Stimulated activated CD8-positive, alpha-beta memory T cell treated with anti-CD3 and anti-CD28 coated beads, Interleukin-12 subunit alpha, Interleukin-12 subunit beta, amount 100 ng/mL, for 4 hours (primary cell): ENCODE data around the gene LHFPL3.
"Not testable (repeated sequence)": the region's sequence is repeated elsewhere in the genome, so short reads cannot be mapped to it uniquely, and the experiment has no call there.

ENCODE experiments used
- DNase-seq: peaks from one replicate; pipeline ENCODE4 v3.0.0-alpha.2; 2020; ENCODE audit warnings: low read depth

The LHFPL3 gene

GRCh38 chr7:104898434-104898833 lies 570.0 kb downstream of the LHFPL3 start:
- no peak for DNase-seq

GRCh38 chr7:104900525-104901239 lies 572.3 kb downstream of the LHFPL3 start:
- DNase-seq, result no peak

GRCh38 chr7:104901240-104901619 lies 572.8 kb downstream of the LHFPL3 start:
- DNase-seq, result no peak

- no peak for DNase-seq
Measured at GRCh38 chr7:104902183-104902582, 573.8 kb downstream of the LHFPL3 start.

GRCh38 chr7:104903044-104903443 lies 574.6 kb downstream of the LHFPL3 start:
- DNase-seq, result no peak

- no peak for DNase-seq
Measured at GRCh38 chr7:104903846-104904245, 575.4 kb downstream of the LHFPL3 start.

GRCh38 chr7:104906032-104906431 lies 577.6 kb downstream of the LHFPL3 start:
- no peak for DNase-seq

GRCh38 chr7:104906556-104906955 lies 578.2 kb downstream of the LHFPL3 start:
- no peak for DNase-seq

GRCh38 chr7:104908636-104909035 lies 580.2 kb downstream of the LHFPL3 start:
- DNase-seq, result no peak

- no peak for DNase-seq
Measured at GRCh38 chr7:104909096-104909495, 580.7 kb downstream of the LHFPL3 start.

GRCh38 chr7:104914421-104914820 lies 586.0 kb downstream of the LHFPL3 start:
- DNase-seq, result no peak

GRCh38 chr7:104921596-104921995 lies 593.2 kb downstream of the LHFPL3 start:
- no peak for DNase-seq

- DNase-seq, result no peak
Measured at GRCh38 chr7:104922182-104923009, 594.0 kb downstream of the LHFPL3 start.

- peak; percentile 47 for DNase-seq
Measured at GRCh38 chr7:104923010-104923421, 594.6 kb downstream of the LHFPL3 start.

- not testable (repeated sequence) for DNase-seq
Measured at GRCh38 chr7:104926189-104926588, 597.8 kb downstream of the LHFPL3 start.

GRCh38 chr7:104926601-104927041 lies 598.2 kb downstream of the LHFPL3 start:
- no peak for DNase-seq

- DNase-seq, result no peak
Measured at GRCh38 chr7:104927055-104927454, 598.7 kb downstream of the LHFPL3 start.

GRCh38 chr7:104928721-104929400 lies 600.5 kb downstream of the LHFPL3 start:
- no peak for DNase-seq

- no peak for DNase-seq
Measured at GRCh38 chr7:104929921-104930320, 601.5 kb downstream of the LHFPL3 start.

- no peak for DNase-seq
Measured at GRCh38 chr7:104931181-104931781, 602.9 kb downstream of the LHFPL3 start.

GRCh38 chr7:104933022-104933421 lies 604.6 kb downstream of the LHFPL3 start:
- no peak for DNase-seq

- no peak for DNase-seq
Measured at GRCh38 chr7:104933521-104933988, 605.2 kb downstream of the LHFPL3 start.
